NCI-H446 treated with DMSO at 0.1 percent for 48 hours (cell line): ENCODE data around the gene PXK.

Source experiments
- DNase-seq: peaks from one replicate; lab custom pipeline; 2025; lab: John Stamatoyannopoulos, UW

The PXK gene

DNA sequence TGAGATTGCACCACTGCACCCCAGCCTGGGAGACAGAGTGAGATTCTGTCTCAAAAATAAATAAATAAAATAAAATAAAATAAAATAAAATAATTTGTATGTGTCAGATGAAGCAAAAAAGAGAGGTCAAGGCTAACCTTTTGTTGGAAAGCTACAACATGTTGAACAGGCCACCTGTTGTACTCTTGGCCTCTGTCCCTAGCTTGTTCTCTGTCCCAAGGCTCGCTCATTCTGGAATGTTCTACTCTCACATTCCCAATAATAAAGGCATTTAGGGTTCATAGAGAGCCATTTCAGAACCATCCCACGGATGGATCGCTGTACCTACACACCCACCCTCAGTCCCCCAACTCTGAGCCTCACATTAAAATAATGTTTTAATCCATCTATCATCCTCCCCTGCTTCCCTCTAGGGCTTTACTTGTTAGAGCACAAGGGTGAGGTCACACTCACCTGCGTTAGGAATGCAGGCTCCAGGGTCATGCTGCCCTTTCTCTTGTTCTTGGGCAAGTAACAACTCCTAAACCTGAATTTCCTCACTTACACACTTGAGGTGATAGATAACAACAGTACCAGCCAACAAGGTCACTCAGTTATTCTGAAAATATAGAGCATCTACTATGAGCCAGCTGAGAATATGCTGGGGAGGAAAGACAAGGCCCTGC is 134.3 kb downstream of the PXK start:
- no peak for DNase-seq

DNA sequence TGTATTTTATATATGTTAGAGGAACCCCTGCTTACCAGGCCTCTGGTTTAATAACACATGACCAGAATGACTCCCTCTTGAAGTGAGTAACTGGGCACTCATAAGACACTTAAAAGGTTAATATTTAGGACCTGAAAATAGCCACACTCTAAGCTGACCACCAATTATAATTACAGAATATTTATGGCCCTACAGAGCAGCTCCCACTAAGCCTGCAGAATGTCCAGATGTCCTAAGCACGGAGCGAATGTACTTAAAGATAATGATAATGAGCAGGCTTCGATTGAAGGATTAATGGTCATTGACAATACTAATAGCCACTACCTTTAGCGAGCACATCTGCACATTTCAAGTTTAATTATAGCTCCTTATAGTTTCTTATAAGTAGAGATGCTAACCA is 136.4 kb downstream of the PXK start:
- DNase-seq = no peak

DNA sequence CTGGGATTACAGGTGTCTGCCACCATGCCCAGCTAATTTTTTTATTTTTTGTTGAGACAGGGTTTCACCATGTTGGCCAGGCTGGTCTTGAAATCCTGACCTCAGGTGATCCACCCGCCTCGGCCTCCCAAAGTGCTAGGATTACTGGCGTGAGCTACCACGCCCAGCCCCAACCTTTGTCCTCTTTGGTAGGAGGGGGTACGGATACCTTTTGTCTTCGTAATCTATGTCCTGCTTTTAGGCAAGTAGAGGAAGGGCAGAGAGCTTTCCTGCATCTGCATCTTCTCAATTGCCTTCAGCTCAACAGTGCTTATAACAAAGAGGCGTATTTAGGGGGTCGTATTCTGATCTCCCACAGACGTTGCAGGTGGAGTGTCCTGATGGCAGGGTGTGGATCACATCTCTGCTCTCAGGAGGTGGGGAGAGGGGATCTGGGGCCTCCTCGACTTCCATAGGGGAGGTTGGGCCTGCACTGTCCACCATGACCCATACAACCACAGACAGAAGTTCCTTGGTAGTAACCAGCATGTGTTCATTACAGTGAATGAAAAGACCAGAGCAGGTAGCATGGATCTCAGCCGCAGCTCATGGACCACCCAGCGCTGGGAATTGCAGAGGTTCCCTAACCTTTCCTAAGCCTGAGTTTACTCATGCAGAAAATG is 137.8 kb downstream of the PXK start:
- DNase-seq = no peak

DNA sequence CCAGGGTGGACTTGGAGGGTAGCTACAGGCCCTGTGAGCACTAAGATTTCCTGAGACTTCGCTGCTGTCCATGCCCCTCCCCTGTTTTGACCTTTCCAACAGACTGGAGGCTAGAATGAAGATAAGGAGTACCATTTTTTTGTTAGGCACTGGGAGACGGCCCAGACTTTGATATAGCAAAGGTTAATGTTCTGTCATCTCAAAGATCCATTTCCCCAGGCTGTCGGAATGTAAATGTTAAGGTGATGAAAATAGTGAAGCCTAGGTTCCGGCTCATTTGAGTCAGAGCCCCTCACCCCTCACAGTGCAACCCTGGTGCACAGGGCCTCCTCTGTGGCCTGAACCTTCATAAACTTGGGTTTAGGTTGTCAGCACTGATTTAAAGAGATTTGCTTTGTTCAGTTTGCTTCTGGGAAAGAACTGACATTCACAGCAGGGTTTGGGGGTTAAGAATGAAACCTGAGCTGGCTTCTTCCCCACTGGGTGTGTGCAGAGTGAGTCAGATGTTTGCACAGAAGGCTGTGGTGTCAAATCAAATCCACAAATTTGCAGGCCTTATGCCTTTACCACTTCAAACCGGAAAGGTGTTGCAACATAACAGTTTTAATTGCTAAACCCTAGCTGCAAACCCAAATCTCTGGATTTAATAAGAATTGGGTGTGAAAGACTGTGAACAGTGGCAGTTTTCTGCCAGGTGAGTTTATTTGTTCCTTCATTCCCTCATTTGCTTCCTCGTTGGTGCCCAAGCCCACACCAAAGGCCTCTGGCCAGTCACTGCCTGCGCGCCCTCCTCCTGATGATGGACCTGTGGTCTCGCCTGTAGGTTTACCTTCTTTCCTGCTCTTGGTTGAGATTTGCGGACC is 138.6 kb downstream of the PXK start:
- no peak for DNase-seq

DNA sequence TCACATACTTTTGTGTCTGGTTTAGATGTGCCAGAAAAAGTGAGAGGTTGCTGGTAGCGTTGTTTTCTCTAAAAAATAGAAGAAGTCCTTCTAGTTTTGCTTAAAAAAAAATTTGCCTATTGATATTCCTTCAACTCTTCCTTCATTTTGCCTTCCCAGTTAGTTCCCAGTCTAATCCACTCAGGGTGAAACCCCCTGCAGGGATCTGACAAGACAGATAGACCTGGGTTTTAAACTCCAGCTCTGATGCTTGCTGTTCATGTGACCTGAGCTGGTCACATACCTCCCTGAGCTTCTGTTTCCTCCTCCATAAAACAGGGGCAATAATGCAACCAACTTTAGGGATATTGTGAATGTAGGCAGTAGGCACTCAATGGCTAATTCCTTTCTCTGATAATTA is 140.6 kb downstream of the PXK start:
- DNase-seq = no peak

DNA sequence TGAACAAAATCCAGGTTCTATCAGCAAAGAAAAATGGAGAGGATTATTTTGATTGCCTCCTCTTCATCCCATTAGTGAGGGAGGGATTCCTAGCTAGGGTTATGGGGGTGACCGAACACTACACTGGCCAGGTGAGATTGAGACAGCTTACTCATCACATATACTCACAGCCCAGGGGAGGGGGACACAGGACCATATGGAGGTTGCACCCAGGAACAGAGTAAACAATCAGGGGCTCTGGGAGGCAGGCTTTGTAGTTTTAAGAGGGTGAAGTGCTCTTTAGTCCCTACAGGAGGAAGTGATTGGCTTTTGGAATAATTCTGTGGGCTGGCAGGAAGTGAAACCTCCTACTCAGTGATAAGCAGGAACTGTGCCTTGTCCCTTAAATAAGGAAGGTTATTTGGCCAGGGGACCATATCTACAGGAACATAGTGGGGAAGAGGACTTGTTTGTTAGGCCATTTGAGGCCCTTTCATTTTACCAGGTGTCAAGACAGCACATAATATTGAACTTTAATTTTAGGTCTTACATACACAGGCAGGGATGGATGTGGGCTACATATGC is 141.7 kb downstream of the PXK start:
- DNase-seq = no peak

DNA sequence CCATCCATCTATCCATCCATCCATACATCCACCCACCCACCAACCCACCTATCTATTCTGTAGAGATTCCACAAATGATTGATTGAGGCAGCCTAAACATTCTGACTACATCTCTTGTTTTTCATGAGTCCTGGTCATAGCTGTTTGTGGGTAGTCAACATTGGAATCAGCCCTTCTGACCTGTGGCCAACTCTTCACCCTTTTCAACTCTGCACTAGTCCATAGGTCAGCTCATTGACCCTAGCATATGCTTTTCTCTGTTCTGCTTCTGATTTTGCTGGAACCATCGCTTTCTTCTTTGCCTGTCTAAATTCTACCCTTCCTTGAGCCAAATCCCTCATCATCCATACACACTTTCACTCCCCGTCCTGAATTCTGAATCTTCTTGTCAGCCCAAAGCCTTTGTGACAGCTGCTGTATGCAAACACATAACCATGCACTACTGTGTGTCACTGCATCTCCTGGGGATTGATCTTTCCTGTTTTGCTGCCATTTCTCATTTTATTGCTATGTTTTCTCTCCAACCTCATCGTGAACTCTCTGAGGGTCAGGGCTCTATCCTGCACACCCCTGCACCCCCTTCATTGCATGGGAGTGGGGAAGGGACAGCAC is 142.4 kb downstream of the PXK start:
- DNase-seq = no peak
